Keratinocyte (primary cell): ENCODE results near the gene RBP4. TPM values are rescaled to one million over a fixed set of nuclear protein-coding genes. Genes with fewer than 3 reads are reported as not detected.

Experiments used
- DNase-seq: peaks from one replicate; pipeline ENCODE4 v3.0.0-alpha.2; 2011; ENCODE audit warnings: low read depth, missing footprints, low spot score
- FAIRE-seq: peaks from 2 replicates; lab custom pipeline; 2011; peaks lifted over from hg19 to GRCh38; lab: Jason Lieb, UNC
- H2AFZ ChIP-seq: 2 replicates; pipeline ENCODE4 v1.6.0; 2012; ENCODE audit warnings: low read length, control low read depth, inconsistent platforms; ENCODE audit not compliant: control insufficient read depth
- H3K27ac ChIP-seq: 2 replicates; pipeline ENCODE4 v1.5.1; 2011; ENCODE audit warnings: low read length; ENCODE audit not compliant: control insufficient read depth, insufficient read depth
- H3K27me3 ChIP-seq: 3 replicates; pipeline ENCODE4 v1.6.0; 2011; ENCODE audit warnings: low read length; ENCODE audit not compliant: control insufficient read depth, insufficient read depth; ENCODE audit errors: extremely low read depth
- H3K36me3 ChIP-seq, 2 experiments: 2 replicates in 1 of 2; 3 replicates in 1 of 2; pipeline ENCODE4 v1.5.1; 2011; ENCODE audit warnings: low read length in 2 of 2, mild to moderate bottlenecking in 1 of 2; ENCODE audit not compliant: control insufficient read depth in 2 of 2, insufficient read depth in 2 of 2; ENCODE audit errors: extremely low read depth in 1 of 2
- H3K4me1 ChIP-seq: 3 replicates; pipeline ENCODE4 v1.5.1; 2011; ENCODE audit warnings: low read length; ENCODE audit not compliant: control insufficient read depth, insufficient read depth; ENCODE audit errors: extremely low read depth
- H3K4me2 ChIP-seq: 3 replicates; pipeline ENCODE4 v1.6.0; 2011; ENCODE audit warnings: low read depth, low read length; ENCODE audit not compliant: control insufficient read depth, insufficient read depth; ENCODE audit errors: extremely low read depth
- H3K4me3 ChIP-seq, 3 experiments: fragments of 200-600 bp in 1 of 3; sonication (generic) in 1 of 3; 2 replicates in 2 of 3; 3 replicates in 1 of 3; pipeline ENCODE4 v1.5.1; 2011 to 2016; ENCODE audit warnings: low read length in 3 of 3, mild to moderate bottlenecking in 3 of 3, control low read depth in 2 of 3, inconsistent platforms in 1 of 3, low read depth in 1 of 3, mixed read lengths in 1 of 3, mixed run types in 1 of 3, moderate library complexity in 1 of 3; ENCODE audit not compliant: control insufficient read depth in 2 of 3, insufficient read depth in 2 of 3; ENCODE audit errors: extremely low read depth in 1 of 3
- H3K79me2 ChIP-seq: 2 replicates; pipeline ENCODE4 v1.6.0; 2012; ENCODE audit warnings: low read length; ENCODE audit not compliant: control insufficient read depth, insufficient read depth
- H3K9ac ChIP-seq: 3 replicates; pipeline ENCODE4 v1.6.0; 2011; ENCODE audit warnings: low read length; ENCODE audit not compliant: control insufficient read depth, insufficient read depth; ENCODE audit errors: extremely low read depth
- H3K9me1 ChIP-seq: 3 replicates; pipeline ENCODE4 v1.6.0; 2011; ENCODE audit warnings: low read length; ENCODE audit not compliant: control insufficient read depth, insufficient read depth; ENCODE audit errors: extremely low read depth
- H3K9me3 ChIP-seq: 2 replicates; pipeline ENCODE4 v1.5.1; 2012; ENCODE audit warnings: low read depth, low read length; ENCODE audit not compliant: control insufficient read depth
- H4K20me1 ChIP-seq: 3 replicates; pipeline ENCODE4 v1.6.0; 2011; ENCODE audit warnings: low read length; ENCODE audit not compliant: control insufficient read depth, insufficient read depth; ENCODE audit errors: extremely low read depth
- EZH2 ChIP-seq: IDR thresholded peaks from one replicate; pipeline ENCODE4 v1.6.1; 2012; ENCODE audit warnings: inconsistent platforms, mild to moderate bottlenecking, low read length, moderate library complexity
- dilution Hi-C: fragments of 300-500 bp; cut with MboI; formaldehyde crosslinking; loops from one replicate; pipeline ENCODE4 v1.7.0; 2020; ENCODE audit warnings: low sequenced_read_pairs; ENCODE audit not compliant: extremely low pct_ligation_motif_present
- polyA plus RNA-seq, 5 experiments: library from polyadenylated mRNA; depleted of rRNA in 3 of 5; stranded (reverse) in 3 of 5; stranded (forward) in 1 of 5; unstranded in 1 of 5; fragments of >200 nt; gene quantifications; 1 replicate in 1 of 5; 2 replicates in 3 of 5; 3 replicates in 1 of 5; pipeline versions ENCODE4 v1.2.1 to v1.2.3, GENCODE V29; 2011 to 2012; ENCODE audit warnings: missing spikeins in 2 of 5, low read depth in 1 of 5, low replicate concordance in 1 of 5
- TF ChIP-seq, protein P1 (sequence below), 3 experiments: IDR thresholded peaks in 1 of 3; conservative IDR thresholded peaks in 1 of 3; optimal IDR thresholded peaks in 1 of 3; 2 replicates in 2 of 3; 3 replicates in 1 of 3; pipeline versions ENCODE3 to v1.5.1; 2011; ENCODE audit warnings: low read length in 3 of 3, mild to moderate bottlenecking in 3 of 3, moderate library complexity in 2 of 3, control low read depth in 1 of 3, inconsistent platforms in 1 of 3; ENCODE audit not compliant: insufficient read depth in 2 of 3; ENCODE audit errors: extremely low read depth in 1 of 3

Gene RBP4
- polyA plus RNA-seq, 1 donor (not counting 4 experiments of a cell fraction or from before 2014, with no cell fraction given) = not detected

DNA sequence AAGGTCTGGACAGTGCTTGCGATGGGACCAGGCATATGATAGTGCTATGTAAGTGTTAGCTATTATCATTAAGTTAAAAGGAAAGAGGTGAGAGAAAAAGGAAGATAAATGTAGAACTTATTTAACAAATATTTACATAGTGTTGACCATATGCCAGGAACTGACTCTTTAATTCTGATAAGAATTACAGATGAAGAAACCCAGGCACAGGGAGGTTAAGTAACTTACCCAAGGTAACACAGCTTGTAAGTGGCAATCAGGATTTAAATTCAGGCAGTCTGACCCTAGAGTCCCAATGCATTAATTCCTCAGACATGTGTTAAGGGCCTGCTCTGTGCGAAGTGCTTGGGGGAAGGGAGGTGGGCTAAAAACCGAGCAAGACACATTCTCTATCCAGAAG lies 23.5 kb downstream of the RBP4 start:
- H3K27ac ChIP-seq = no peak overlapping the region
- H4K20me1 ChIP-seq = no peaks in the 10 kb centered on the region
- no peaks in the 10 kb centered on the region for H3K9me3 ChIP-seq
- peaks cover under 1% of the 10 kb centered on the region for H3K27me3 ChIP-seq
- H3K9ac ChIP-seq = no peak overlapping the region
- peaks cover 24% of the 10 kb centered on the region for H3K4me1 ChIP-seq
- no peak for DNase-seq
- H2AFZ ChIP-seq = no peak overlapping the region
- TF ChIP-seq EZH2 = no peak
- TF ChIP-seq, protein P1, sequence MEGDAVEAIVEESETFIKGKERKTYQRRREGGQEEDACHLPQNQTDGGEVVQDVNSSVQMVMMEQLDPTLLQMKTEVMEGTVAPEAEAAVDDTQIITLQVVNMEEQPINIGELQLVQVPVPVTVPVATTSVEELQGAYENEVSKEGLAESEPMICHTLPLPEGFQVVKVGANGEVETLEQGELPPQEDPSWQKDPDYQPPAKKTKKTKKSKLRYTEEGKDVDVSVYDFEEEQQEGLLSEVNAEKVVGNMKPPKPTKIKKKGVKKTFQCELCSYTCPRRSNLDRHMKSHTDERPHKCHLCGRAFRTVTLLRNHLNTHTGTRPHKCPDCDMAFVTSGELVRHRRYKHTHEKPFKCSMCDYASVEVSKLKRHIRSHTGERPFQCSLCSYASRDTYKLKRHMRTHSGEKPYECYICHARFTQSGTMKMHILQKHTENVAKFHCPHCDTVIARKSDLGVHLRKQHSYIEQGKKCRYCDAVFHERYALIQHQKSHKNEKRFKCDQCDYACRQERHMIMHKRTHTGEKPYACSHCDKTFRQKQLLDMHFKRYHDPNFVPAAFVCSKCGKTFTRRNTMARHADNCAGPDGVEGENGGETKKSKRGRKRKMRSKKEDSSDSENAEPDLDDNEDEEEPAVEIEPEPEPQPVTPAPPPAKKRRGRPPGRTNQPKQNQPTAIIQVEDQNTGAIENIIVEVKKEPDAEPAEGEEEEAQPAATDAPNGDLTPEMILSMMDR (optimal IDR thresholded peaks at IDR 0.05 in 1 of 3, IDR thresholded peaks at IDR 0.05 in 1 of 3, conservative IDR thresholded peaks at IDR 0.05 in 1 of 3; ENCODE audit: extremely low read depth in 1 of 3, insufficient read depth in 2 of 3, low read length in 3 of 3) = no peak
- no peak overlapping the region for H3K4me2 ChIP-seq
- dilution Hi-C loops = no loop called here
- no peaks in the 10 kb centered on the region for H3K36me3 ChIP-seq
- H3K9me1 ChIP-seq = peaks cover 2% of the 10 kb centered on the region
- no peaks in the 10 kb centered on the region for H3K79me2 ChIP-seq
- no peak for FAIRE-seq
- no peak overlapping the region for H3K4me3 ChIP-seq

DNA sequence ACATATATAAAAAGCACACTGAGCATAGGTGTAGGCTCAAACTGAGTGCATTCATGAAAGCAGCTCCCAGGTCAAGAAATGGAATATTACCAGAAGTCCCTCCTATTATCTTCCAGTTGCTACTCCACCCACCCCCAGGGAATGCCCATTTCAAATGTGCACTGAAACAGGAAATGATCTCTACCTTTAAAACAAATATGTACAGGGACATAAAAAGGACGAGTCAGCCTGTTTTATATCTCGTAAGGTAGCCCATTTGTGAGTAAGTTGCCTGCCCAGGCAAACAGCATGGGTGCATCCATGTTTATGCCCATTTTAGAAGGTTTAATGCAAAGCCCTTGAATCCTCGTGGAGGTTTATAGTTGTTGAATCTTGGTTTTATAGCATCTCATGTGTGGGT lies 24.1 kb downstream of the RBP4 start:
- no peak overlapping the region for H3K4me2 ChIP-seq
- H3K9ac ChIP-seq = no peak overlapping the region
- no peaks in the 10 kb centered on the region for H3K79me2 ChIP-seq
- H3K4me1 ChIP-seq = peaks cover 24% of the 10 kb centered on the region
- dilution Hi-C loops = no loop called here
- peaks cover 8% of the 10 kb centered on the region for H3K27me3 ChIP-seq
- no peak for TF ChIP-seq EZH2
- TF ChIP-seq, protein P1 (optimal IDR thresholded peaks at IDR 0.05 in 1 of 3, IDR thresholded peaks at IDR 0.05 in 1 of 3, conservative IDR thresholded peaks at IDR 0.05 in 1 of 3; ENCODE audit: extremely low read depth in 1 of 3, insufficient read depth in 2 of 3, low read length in 3 of 3) = no peak
- no peaks in the 10 kb centered on the region for H3K9me3 ChIP-seq
- H3K27ac ChIP-seq = no peak overlapping the region
- no peaks in the 10 kb centered on the region for H3K36me3 ChIP-seq
- H3K9me1 ChIP-seq = peaks cover 2% of the 10 kb centered on the region
- H2AFZ ChIP-seq = peak overlapping the region; percentile 10
- DNase-seq (no peak), FAIRE-seq (no peak)
- H3K4me3 ChIP-seq = no peak overlapping the region
- no peaks in the 10 kb centered on the region for H4K20me1 ChIP-seq
